ENCODE results near the gene TDRD10. TPM values are rescaled to one million over a fixed set of nuclear protein-coding genes. Genes with fewer than 3 reads are reported as not detected.

TDRD10 gene
- total and polyA plus RNA-seq, 4 donors, result 0.23 to 1.5 (median 0.78) TPM

DNA sequence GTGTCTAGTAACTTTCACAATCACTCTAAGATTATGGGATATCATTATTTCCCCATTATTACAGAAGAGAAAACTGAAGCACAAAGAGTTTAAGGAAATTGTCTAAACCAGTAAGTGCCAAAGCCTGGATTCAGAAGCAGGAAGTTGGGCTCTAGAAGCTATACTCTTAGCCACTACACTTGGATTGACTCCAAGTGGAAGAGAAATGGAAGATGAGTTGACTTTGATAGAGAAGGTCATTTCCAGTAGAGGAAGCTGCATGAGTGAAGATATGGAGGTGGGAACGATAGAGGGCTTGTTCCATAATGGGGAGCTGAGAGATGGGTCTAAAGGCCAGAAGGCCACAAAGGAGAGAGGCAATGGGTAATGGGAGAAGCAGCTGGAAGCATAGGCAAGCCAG is 11.7 kb upstream of the TDRD10 start:
- no peak for DNase-seq (ENCODE audit: low spot score)
- H3K9me3 ChIP-seq (ENCODE audit: control insufficient read depth in 4 of 4, low read length in 3 of 4), result no peaks in the 10 kb centered on the region
- WGBS, result 59% methylated on average over 1 of the region's 1 CpG
- peaks cover 8 to 19% (median 11%) of the 10 kb centered on the region in 4 donors for H3K4me1 ChIP-seq (ENCODE audit: control insufficient read depth in 4 of 4, insufficient read depth in 4 of 4, low read length in 3 of 4)
- no peak overlapping the region for H3K9ac ChIP-seq (ENCODE audit: low read depth in 1 of 2, low read length in 2 of 2)
- H3K36me3 ChIP-seq (ENCODE audit: control insufficient read depth in 4 of 4, insufficient read depth in 3 of 4, low read depth in 1 of 4, low read length in 3 of 4), result no peaks in the 10 kb centered on the region
- no peaks in the 10 kb centered on the region for H3K27me3 ChIP-seq (ENCODE audit: control insufficient read depth in 4 of 4, insufficient read depth in 4 of 4, low read length in 3 of 4)
- no peak overlapping the region for H3K27ac ChIP-seq (ENCODE audit: low read depth in 1 of 2, low read length in 2 of 2)
- TF ChIP-seq, protein P1, sequence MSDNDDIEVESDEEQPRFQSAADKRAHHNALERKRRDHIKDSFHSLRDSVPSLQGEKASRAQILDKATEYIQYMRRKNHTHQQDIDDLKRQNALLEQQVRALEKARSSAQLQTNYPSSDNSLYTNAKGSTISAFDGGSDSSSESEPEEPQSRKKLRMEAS (IDR thresholded peaks at IDR 0.05), result peak; percentile 25
- TF ChIP-seq NR2F2 (IDR thresholded peaks at IDR 0.05), result peak; percentile 90
- TF ChIP-seq EGR1 (IDR thresholded peaks at IDR 0.05; ENCODE audit: low read depth in 2 of 2), result peak in 1 of 2 donors; percentile 15
- TF ChIP-seq, protein P2, sequence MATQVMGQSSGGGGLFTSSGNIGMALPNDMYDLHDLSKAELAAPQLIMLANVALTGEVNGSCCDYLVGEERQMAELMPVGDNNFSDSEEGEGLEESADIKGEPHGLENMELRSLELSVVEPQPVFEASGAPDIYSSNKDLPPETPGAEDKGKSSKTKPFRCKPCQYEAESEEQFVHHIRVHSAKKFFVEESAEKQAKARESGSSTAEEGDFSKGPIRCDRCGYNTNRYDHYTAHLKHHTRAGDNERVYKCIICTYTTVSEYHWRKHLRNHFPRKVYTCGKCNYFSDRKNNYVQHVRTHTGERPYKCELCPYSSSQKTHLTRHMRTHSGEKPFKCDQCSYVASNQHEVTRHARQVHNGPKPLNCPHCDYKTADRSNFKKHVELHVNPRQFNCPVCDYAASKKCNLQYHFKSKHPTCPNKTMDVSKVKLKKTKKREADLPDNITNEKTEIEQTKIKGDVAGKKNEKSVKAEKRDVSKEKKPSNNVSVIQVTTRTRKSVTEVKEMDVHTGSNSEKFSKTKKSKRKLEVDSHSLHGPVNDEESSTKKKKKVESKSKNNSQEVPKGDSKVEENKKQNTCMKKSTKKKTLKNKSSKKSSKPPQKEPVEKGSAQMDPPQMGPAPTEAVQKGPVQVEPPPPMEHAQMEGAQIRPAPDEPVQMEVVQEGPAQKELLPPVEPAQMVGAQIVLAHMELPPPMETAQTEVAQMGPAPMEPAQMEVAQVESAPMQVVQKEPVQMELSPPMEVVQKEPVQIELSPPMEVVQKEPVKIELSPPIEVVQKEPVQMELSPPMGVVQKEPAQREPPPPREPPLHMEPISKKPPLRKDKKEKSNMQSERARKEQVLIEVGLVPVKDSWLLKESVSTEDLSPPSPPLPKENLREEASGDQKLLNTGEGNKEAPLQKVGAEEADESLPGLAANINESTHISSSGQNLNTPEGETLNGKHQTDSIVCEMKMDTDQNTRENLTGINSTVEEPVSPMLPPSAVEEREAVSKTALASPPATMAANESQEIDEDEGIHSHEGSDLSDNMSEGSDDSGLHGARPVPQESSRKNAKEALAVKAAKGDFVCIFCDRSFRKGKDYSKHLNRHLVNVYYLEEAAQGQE (IDR thresholded peaks at IDR 0.05), result no peak
- no peak overlapping the region for H3K4me3 ChIP-seq (ENCODE audit: low read depth in 1 of 3, low read length in 3 of 3)

DNA sequence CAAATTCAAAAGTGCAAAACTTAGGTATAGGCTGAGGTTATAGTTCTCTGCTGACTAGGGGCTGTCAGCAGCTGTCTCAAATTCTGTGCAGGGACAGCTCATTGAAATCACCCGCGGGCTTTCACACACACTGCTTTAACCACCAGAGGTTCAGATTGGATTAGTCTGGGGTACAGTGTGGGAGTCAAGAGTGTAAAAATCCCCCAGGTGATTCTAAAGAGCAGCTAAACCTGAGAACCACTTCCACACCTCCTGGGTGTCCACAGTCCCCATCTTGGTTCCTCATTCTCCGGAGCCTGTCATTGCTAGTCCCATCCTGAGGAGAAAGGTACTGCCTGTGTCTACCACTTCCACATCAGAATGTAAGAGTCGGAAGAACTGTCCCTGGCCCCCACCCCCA is 9.9 kb upstream of the TDRD10 start:
- H3K9me3 ChIP-seq (ENCODE audit: control insufficient read depth in 4 of 4, low read length in 3 of 4), result no peaks in the 10 kb centered on the region
- no peaks in the 10 kb centered on the region for H3K36me3 ChIP-seq (ENCODE audit: control insufficient read depth in 4 of 4, insufficient read depth in 3 of 4, low read depth in 1 of 4, low read length in 3 of 4)
- H3K4me1 ChIP-seq (ENCODE audit: control insufficient read depth in 4 of 4, insufficient read depth in 4 of 4, low read length in 3 of 4), result peaks cover 0 to 16% (median 9%) of the 10 kb centered on the region in 4 donors
- TF ChIP-seq TAF1 (conservative IDR thresholded peaks at IDR 0.05), result no peak
- TF ChIP-seq, protein P1 (IDR thresholded peaks at IDR 0.05), result no peak
- TF ChIP-seq RXRA (IDR thresholded peaks at IDR 0.05), result no peak
- TF ChIP-seq, protein P3, sequence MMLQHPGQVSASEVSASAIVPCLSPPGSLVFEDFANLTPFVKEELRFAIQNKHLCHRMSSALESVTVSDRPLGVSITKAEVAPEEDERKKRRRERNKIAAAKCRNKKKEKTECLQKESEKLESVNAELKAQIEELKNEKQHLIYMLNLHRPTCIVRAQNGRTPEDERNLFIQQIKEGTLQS (IDR thresholded peaks at IDR 0.05), result no peak
- TF ChIP-seq EGR1 (IDR thresholded peaks at IDR 0.05; ENCODE audit: low read depth in 2 of 2), result no peak
- TF ChIP-seq GABPA (IDR thresholded peaks at IDR 0.05 in 1 of 2, conservative IDR thresholded peaks at IDR 0.05 in 1 of 2), result no peak
- no peak for TF ChIP-seq JUND (IDR thresholded peaks at IDR 0.05)
- TF ChIP-seq, protein P4, sequence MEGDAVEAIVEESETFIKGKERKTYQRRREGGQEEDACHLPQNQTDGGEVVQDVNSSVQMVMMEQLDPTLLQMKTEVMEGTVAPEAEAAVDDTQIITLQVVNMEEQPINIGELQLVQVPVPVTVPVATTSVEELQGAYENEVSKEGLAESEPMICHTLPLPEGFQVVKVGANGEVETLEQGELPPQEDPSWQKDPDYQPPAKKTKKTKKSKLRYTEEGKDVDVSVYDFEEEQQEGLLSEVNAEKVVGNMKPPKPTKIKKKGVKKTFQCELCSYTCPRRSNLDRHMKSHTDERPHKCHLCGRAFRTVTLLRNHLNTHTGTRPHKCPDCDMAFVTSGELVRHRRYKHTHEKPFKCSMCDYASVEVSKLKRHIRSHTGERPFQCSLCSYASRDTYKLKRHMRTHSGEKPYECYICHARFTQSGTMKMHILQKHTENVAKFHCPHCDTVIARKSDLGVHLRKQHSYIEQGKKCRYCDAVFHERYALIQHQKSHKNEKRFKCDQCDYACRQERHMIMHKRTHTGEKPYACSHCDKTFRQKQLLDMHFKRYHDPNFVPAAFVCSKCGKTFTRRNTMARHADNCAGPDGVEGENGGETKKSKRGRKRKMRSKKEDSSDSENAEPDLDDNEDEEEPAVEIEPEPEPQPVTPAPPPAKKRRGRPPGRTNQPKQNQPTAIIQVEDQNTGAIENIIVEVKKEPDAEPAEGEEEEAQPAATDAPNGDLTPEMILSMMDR (IDR thresholded peaks at IDR 0.05; ENCODE audit: low read depth, low read length, missing input control), result no peak
- TF ChIP-seq, protein P5, sequence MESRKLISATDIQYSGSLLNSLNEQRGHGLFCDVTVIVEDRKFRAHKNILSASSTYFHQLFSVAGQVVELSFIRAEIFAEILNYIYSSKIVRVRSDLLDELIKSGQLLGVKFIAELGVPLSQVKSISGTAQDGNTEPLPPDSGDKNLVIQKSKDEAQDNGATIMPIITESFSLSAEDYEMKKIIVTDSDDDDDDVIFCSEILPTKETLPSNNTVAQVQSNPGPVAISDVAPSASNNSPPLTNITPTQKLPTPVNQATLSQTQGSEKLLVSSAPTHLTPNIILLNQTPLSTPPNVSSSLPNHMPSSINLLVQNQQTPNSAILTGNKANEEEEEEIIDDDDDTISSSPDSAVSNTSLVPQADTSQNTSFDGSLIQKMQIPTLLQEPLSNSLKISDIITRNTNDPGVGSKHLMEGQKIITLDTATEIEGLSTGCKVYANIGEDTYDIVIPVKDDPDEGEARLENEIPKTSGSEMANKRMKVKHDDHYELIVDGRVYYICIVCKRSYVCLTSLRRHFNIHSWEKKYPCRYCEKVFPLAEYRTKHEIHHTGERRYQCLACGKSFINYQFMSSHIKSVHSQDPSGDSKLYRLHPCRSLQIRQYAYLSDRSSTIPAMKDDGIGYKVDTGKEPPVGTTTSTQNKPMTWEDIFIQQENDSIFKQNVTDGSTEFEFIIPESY (IDR thresholded peaks at IDR 0.05), result no peak
- TF ChIP-seq RAD21 (IDR thresholded peaks at IDR 0.05), result no peak
- TF ChIP-seq NR2F2 (IDR thresholded peaks at IDR 0.05), result no peak
- no peak overlapping the region for H3K9ac ChIP-seq (ENCODE audit: low read depth in 1 of 2, low read length in 2 of 2)
- no peaks in the 10 kb centered on the region for H3K27me3 ChIP-seq (ENCODE audit: control insufficient read depth in 4 of 4, insufficient read depth in 4 of 4, low read length in 3 of 4)
- DNase-seq (ENCODE audit: low spot score), result no peak
- H3K4me3 ChIP-seq (ENCODE audit: low read depth in 1 of 3, low read length in 3 of 3), result no peak overlapping the region
- WGBS, result 86% methylated on average over 4 of the region's 4 CpGs
- H3K27ac ChIP-seq (ENCODE audit: low read depth in 1 of 2, low read length in 2 of 2), result no peak overlapping the region

All from liver (tissue), 9 donors.